K562 (cell line): ENCODE data around the gene TMIGD1. TPM values are rescaled to one million over a fixed set of nuclear protein-coding genes. Genes with fewer than 3 reads are reported as not detected.

Source experiments
- ATF3 ChIP-seq, 2 experiments: fragments of 450-650 bp in 1 of 2; sonication (generic) in 1 of 2; formaldehyde crosslinking in 1 of 2; IDR thresholded peaks in 1 of 2; conservative IDR thresholded peaks in 1 of 2; 2 replicates each; pipeline versions ENCODE4 v1.6.1 to v1.8.1; 2016 to 2023; ENCODE audit warnings: mild to moderate bottlenecking in 2 of 2, moderate library complexity in 2 of 2, inconsistent platforms in 1 of 2, missing genetic modification reagents in 1 of 2
- CBFA2T3 ChIP-seq: fragments of 450-650 bp; IDR thresholded peaks from 2 replicates; pipeline ENCODE4 v1.6.1; 2017
- CEBPB ChIP-seq: fragments of 450-650 bp; IDR thresholded peaks from 2 replicates; pipeline ENCODE4 v1.6.1; 2016; ENCODE audit warnings: missing genetic modification characterization, missing compliant biosample characterization
- DPF2 ChIP-seq: fragments of 450-650 bp; IDR thresholded peaks from 2 replicates; pipeline ENCODE4 v1.6.1; 2016
- ETV1 ChIP-seq: fragments of 450-650 bp; conservative IDR thresholded peaks from 2 replicates; pipeline ENCODE4 v1.6.1; 2016; ENCODE audit warnings: missing genetic modification characterization, control low read depth, low read depth, missing compliant biosample characterization
- ETV5 ChIP-seq: sonication (generic); formaldehyde crosslinking; IDR thresholded peaks from 2 replicates; pipeline ENCODE4 v1.4.0; 2020; ENCODE audit warnings: low read depth, mild to moderate bottlenecking, missing genetic modification reagents
- FOSL1 ChIP-seq: fragments of 200-800 bp; sonication (Bioruptor generic); conservative IDR thresholded peaks from 2 replicates; pipeline ENCODE4 v1.6.1; 2016; ENCODE audit warnings: missing genetic modification characterization, missing compliant biosample characterization
- FOXK1 ChIP-seq: sonication (generic); formaldehyde crosslinking; IDR thresholded peaks from 2 replicates; pipeline ENCODE4 v1.8.0; 2022; ENCODE audit warnings: missing genetic modification reagents, mild to moderate bottlenecking, borderline replicate concordance
- HMBOX1 ChIP-seq: sonication (generic); IDR thresholded peaks from 2 replicates; pipeline ENCODE4 v1.6.1; 2016
- HSF4 ChIP-seq: fragments of 250-450 bp; sonication (Bioruptor Pico); IDR thresholded peaks from 2 replicates; pipeline ENCODE4 v2.1.2; 2022; ENCODE audit warnings: mild to moderate bottlenecking, moderate library complexity, borderline replicate concordance
- LCOR ChIP-seq: sonication (generic); formaldehyde crosslinking; IDR thresholded peaks from 2 replicates; pipeline ENCODE4 v1.8.0; 2022; ENCODE audit warnings: mild to moderate bottlenecking, missing genetic modification reagents
- NR2C1 ChIP-seq, 2 experiments: fragments of 450-650 bp; IDR thresholded peaks; 2 replicates each; pipeline ENCODE4 v1.6.1; 2017; ENCODE audit warnings: mild to moderate bottlenecking in 2 of 2, antibody characterized with exemption in 1 of 2, inconsistent platforms in 1 of 2, missing compliant biosample characterization in 1 of 2, missing genetic modification characterization in 1 of 2
- PATZ1 ChIP-seq: fragments of 250-450 bp; sonication (Bioruptor Pico); IDR thresholded peaks from 2 replicates; pipeline ENCODE4 v1.5.0; 2020; ENCODE audit warnings: mild to moderate bottlenecking, borderline replicate concordance
- PHTF2 ChIP-seq: fragments of 250-450 bp; sonication (Bioruptor Pico); IDR thresholded peaks from 2 replicates; pipeline ENCODE4 v1.5.0; 2021; ENCODE audit warnings: mild to moderate bottlenecking
- SMARCE1 ChIP-seq: fragments of 450-650 bp; IDR thresholded peaks from 2 replicates; pipeline ENCODE4 v1.7.1; 2016; ENCODE audit warnings: mild to moderate bottlenecking
- SOX6 ChIP-seq: fragments of 450-650 bp; IDR thresholded peaks from 2 replicates; pipeline ENCODE4 v1.6.1; 2014; ENCODE audit warnings: mild to moderate bottlenecking
- SPI1 ChIP-seq: IDR thresholded peaks from 2 replicates; pipeline ENCODE4 v1.6.1; 2011; ENCODE audit warnings: low read depth, low read length, control low read depth, borderline replicate concordance
- TRIM24 ChIP-seq, 2 experiments: fragments of 450-650 bp; IDR thresholded peaks; 2 replicates each; pipeline ENCODE4 v1.6.1; 2016
- ZEB2 ChIP-seq: fragments of 450-650 bp; IDR thresholded peaks from 2 replicates; pipeline ENCODE4 v1.6.1; 2016
- ZNF175 ChIP-seq: fragments of 200-800 bp; sonication (Bioruptor generic); IDR thresholded peaks from 2 replicates; pipeline ENCODE4 v1.6.1; 2016; ENCODE audit warnings: low read depth, mild to moderate bottlenecking, missing genetic modification characterization, missing compliant biosample characterization
- ZNF232 ChIP-seq: sonication (generic); formaldehyde crosslinking; IDR thresholded peaks from 2 replicates; pipeline ENCODE4 v1.8.0; 2022; ENCODE audit warnings: mild to moderate bottlenecking, missing genetic modification reagents
- ZNF384 ChIP-seq: IDR thresholded peaks from 2 replicates; pipeline ENCODE4 v1.6.1; 2012; ENCODE audit warnings: low read depth, low read length, improper control_type of control experiment
- ZNF518B ChIP-seq: fragments of 250-450 bp; sonication (Bioruptor Pico); IDR thresholded peaks from 2 replicates; pipeline ENCODE4 v1.5.0; 2021; ENCODE audit warnings: mild to moderate bottlenecking, moderate library complexity
- polyA plus RNA-seq, 8 experiments: library from polyadenylated mRNA; depleted of rRNA in 4 of 8; stranded (reverse) in 5 of 8; unstranded in 3 of 8; fragments of >200 nt; fragmentation: Nextera tagmentation in 2 of 8; fragmentation: Illumina TruSeq in 1 of 8; extraction: Ambion mirVana in 2 of 8; extraction: Trizol in 1 of 8; gene quantifications; 2 replicates each; pipeline versions ENCODE4 v1.2.1 to v1.2.3, GENCODE V29; 2011 to 2014; ENCODE audit warnings: inconsistent platforms in 1 of 8, missing spikeins in 1 of 8
- total RNA-seq, 7 experiments: library from RNA; depleted of rRNA in 6 of 7; stranded (reverse); fragments of >200 nt in 6 of 7; fragmentation: Illumina TruSeq in 2 of 7; extraction: Trizol in 2 of 7; gene quantifications; 2 replicates each; pipeline versions ENCODE4 v1.2.1 to v1.2.3, GENCODE V29; 2011 to 2021; ENCODE audit warnings: low replicate concordance in 1 of 7

TMIGD1 gene
- total and polyA plus RNA-seq, 9 of the 15 experiments (the other 6 are each of a cell fraction or from before 2014, with no cell fraction given): not detected

- no peak for TF ChIP-seq ZNF518B
- 0 out of 2 replicates have a peak, but pooled peaks have one; percentile 22 for TF ChIP-seq FOSL1 (tag)
- peak; percentile 83 for TF ChIP-seq ETV5 (CRISPR knock-in tag)
- no peak for TF ChIP-seq PATZ1 (CRISPR knock-in tag)
- TF ChIP-seq TRIM24 (IDR thresholded peaks at IDR 0.05): peak in 1 of 2 experiments; percentile 55; a peak in 2 of 4 replicates
- TF ChIP-seq ZNF175: no peak
- peak; percentile 55; the same call in 1 of the 2 replicates for TF ChIP-seq ZEB2
- TF ChIP-seq SMARCE1: peak; percentile 53; the same call in 1 of the 2 replicates
- peak; percentile 42; the same call in 1 of the 2 replicates for TF ChIP-seq DPF2
- TF ChIP-seq ZNF232 (CRISPR knock-in tag): no peak
- TF ChIP-seq FOXK1 (CRISPR knock-in tag): no peak
- TF ChIP-seq ATF3 (IDR thresholded peaks at IDR 0.05): peak; percentile 50; the same call in 1 of the 2 replicates
- no peak for TF ChIP-seq ATF3 (CRISPR knock-in tag; conservative IDR thresholded peaks at IDR 0.05)
- peak; percentile 84 for TF ChIP-seq CEBPB (tag)
- peak; percentile 66; the same call in 1 of the 2 replicates for TF ChIP-seq ZNF384
- no peak for TF ChIP-seq HSF4 (CRISPR knock-in tag)
- TF ChIP-seq SOX6: 0 out of 2 replicates have a peak, but pooled peaks have one; percentile 31
- 0 out of 2 replicates have a peak, but pooled peaks have one; percentile 18 for TF ChIP-seq CBFA2T3
- peak; percentile 78 for TF ChIP-seq SPI1
- no peak for TF ChIP-seq PHTF2 (CRISPR knock-in tag)
- TF ChIP-seq HMBOX1: peak; percentile 77
- no peak for TF ChIP-seq LCOR
- TF ChIP-seq NR2C1 (IDR thresholded peaks at IDR 0.05): no peak
- TF ChIP-seq NR2C1 (tag; IDR thresholded peaks at IDR 0.05): no peak
- TF ChIP-seq ETV1 (tag): peak; percentile 81
Observed at GRCh38 chr17:30363715-30364202, 29.9 kb upstream of the TMIGD1 start (continued).
